ENCODE measurements around the gene KLK13. TPM values are rescaled to one million over a fixed set of nuclear protein-coding genes. Genes with fewer than 3 reads are reported as not detected.
A peak's percentile ranks its signal among the peaks of the same experiment; 100 is the strongest.

Gene KLK13
- total RNA-seq, 2 experiments from 2014 or later, result not detected

GRCh38 chr19:51024924-51025323 lies 40.0 kb downstream of the KLK13 start:
- Mint-ChIP-seq H3K9me3 (no peaks in the 10 kb centered on the region), H3K27ac (no peak overlapping the region), H3K27me3 (peaks cover 37% of the 10 kb centered on the region), H3K4me1 (ENCODE audit: low read depth) (peaks cover under 1% of the 10 kb centered on the region), H3K36me3 (ENCODE audit: low read depth) (no peaks in the 10 kb centered on the region), H3K4me3 (no peak overlapping the region)
- TF ChIP-seq, protein P1, sequence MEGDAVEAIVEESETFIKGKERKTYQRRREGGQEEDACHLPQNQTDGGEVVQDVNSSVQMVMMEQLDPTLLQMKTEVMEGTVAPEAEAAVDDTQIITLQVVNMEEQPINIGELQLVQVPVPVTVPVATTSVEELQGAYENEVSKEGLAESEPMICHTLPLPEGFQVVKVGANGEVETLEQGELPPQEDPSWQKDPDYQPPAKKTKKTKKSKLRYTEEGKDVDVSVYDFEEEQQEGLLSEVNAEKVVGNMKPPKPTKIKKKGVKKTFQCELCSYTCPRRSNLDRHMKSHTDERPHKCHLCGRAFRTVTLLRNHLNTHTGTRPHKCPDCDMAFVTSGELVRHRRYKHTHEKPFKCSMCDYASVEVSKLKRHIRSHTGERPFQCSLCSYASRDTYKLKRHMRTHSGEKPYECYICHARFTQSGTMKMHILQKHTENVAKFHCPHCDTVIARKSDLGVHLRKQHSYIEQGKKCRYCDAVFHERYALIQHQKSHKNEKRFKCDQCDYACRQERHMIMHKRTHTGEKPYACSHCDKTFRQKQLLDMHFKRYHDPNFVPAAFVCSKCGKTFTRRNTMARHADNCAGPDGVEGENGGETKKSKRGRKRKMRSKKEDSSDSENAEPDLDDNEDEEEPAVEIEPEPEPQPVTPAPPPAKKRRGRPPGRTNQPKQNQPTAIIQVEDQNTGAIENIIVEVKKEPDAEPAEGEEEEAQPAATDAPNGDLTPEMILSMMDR (IDR thresholded peaks at IDR 0.05), result no peak
- CTCF ChIA-PET, result no interaction called here
- POLR2A ChIA-PET, result no interaction called here
- ATAC-seq (no peak), DNase-seq (no peak)
- intact Hi-C loops (cut with micrococcal nuclease), result loop anchor here (5.0 kb wide), 1 partner anchor 67 kb away; no protein-coding TSS in a partner anchor

DNA sequence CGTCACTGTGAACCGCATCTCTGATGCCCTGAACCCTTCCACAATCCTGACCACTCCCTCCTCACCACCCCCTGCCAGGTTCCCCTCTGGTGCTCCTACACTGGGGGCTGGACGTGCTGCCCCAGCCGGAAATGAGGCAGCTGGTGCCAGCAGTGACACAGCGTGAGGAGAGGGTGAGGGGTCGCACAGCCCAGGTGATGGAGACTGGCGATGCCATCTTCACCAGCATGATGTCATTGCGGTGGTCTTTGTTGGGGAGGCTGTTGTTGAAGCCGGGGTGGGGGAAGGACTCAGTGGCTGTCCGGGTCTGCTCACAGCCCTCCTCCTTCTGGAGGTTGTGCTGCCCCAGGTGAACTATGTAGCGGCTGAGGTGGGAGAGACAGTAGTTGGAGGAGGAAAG lies 40.9 kb downstream of the KLK13 start:
- ATAC-seq, result no peak
- intact Hi-C loops (cut with micrococcal nuclease), result loop anchor here (5.0 kb wide), 1 partner anchor 68 kb away; no protein-coding TSS in a partner anchor

DNA sequence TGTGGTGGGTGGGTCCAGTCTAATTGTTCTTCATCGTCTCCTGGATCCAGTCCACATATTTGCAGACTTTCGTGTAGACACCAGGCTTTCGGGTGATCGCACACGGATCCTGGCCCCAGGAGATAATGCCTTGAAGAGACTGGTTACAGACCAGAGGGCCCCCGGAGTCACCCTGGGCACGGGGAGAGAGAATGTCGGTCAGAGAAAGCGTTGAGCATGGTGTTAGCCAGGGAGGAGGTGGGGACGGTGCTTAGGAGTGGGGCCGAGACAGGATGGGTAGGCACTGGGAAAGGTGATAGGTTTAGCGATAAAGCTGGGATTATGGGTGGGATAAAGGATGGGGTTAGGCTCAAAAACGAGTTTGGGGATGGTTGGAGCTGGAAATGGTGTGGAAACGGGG lies 42.4 kb downstream of the KLK13 start:
- TF ChIP-seq, protein P1 (IDR thresholded peaks at IDR 0.05), result no peak
- POLR2A ChIA-PET, result no interaction called here
- Mint-ChIP-seq H3K27ac (no peak overlapping the region), H3K4me1 (ENCODE audit: low read depth) (peaks cover 8% of the 10 kb centered on the region), H3K27me3 (peaks cover 48% of the 10 kb centered on the region), H3K4me3 (no peak overlapping the region), H3K9me3 (no peaks in the 10 kb centered on the region), H3K36me3 (ENCODE audit: low read depth) (no peaks in the 10 kb centered on the region)
- no peak for ATAC-seq
- DNase-seq, result no peak
- intact Hi-C loops (cut with micrococcal nuclease), result loop anchor here (5.0 kb wide), 1 partner anchor 70 kb away; no protein-coding TSS in a partner anchor
- CTCF ChIA-PET, result no interaction called here

More for the DNA sequence above, 40.9 kb downstream of the KLK13 start:
- peaks cover 39% of the 10 kb centered on the region for H3K27me3 Mint-ChIP-seq
- H3K4me3 Mint-ChIP-seq, result no peak overlapping the region
- H3K27ac Mint-ChIP-seq, result no peak overlapping the region
- ChIA-PET POLR2A (no interaction called here), CTCF (no interaction called here)
- H3K36me3 Mint-ChIP-seq (ENCODE audit: low read depth), result no peaks in the 10 kb centered on the region
- peaks cover 4% of the 10 kb centered on the region for H3K4me1 Mint-ChIP-seq (ENCODE audit: low read depth)
- TF ChIP-seq, protein P1 (IDR thresholded peaks at IDR 0.05), result no peak
- no peaks in the 10 kb centered on the region for H3K9me3 Mint-ChIP-seq
- no peak for DNase-seq

DNA sequence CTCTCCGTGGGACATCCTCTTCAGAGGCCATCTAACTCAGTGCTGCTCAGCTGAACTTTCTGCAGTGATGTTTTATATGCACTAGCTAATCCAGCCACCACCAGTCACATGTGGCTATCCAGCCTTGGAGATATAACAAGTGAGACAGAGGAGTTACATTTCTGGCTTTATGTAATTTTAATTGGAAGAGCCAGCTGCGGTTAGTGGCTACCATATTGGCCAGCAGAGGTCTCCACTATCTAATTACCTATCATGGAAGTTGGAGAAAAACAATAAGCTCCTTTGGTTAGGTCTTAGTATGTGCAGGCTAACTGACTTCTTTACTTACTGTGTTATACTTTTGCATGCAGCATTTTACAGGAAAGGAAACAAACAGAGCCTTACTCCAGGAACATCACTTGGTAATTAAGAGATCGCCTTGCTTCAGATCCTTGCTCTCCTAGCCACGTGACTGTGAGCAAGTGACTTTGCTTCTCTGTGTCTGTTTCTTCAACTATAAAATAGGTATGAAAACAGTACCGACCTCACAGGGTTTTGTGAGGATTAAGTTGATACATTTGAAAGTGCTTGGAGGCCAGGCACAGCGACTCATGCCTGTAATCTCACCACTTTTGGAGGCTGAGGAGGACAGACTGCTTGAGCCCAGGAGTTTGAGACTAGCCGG lies 43.8 kb downstream of the KLK13 start:
- no peak for ATAC-seq
- no peak overlapping the region for H3K27ac Mint-ChIP-seq
- H3K9me3 Mint-ChIP-seq, result no peaks in the 10 kb centered on the region
- no peaks in the 10 kb centered on the region for H3K36me3 Mint-ChIP-seq (ENCODE audit: low read depth)
- no peak overlapping the region for H3K4me3 Mint-ChIP-seq
- ChIA-PET POLR2A (no interaction called here), CTCF (interaction anchor here (0.6 to 2.2 kb wide), 9 partner anchors 27 to 155 kb away, joined by 3 to 12 read pairs (median 3); partner anchors contain the start of gene SIGLEC9)
- intact Hi-C loops (cut with micrococcal nuclease), result loop anchor here (5.0 kb wide), 1 partner anchor 71 kb away; no protein-coding TSS in a partner anchor
- peaks cover 53% of the 10 kb centered on the region for H3K27me3 Mint-ChIP-seq
- TF ChIP-seq, protein P1 (IDR thresholded peaks at IDR 0.05), result peak; percentile 55
- H3K4me1 Mint-ChIP-seq (ENCODE audit: low read depth), result peaks cover 14% of the 10 kb centered on the region
- peak; percentile 38 for DNase-seq

DNA sequence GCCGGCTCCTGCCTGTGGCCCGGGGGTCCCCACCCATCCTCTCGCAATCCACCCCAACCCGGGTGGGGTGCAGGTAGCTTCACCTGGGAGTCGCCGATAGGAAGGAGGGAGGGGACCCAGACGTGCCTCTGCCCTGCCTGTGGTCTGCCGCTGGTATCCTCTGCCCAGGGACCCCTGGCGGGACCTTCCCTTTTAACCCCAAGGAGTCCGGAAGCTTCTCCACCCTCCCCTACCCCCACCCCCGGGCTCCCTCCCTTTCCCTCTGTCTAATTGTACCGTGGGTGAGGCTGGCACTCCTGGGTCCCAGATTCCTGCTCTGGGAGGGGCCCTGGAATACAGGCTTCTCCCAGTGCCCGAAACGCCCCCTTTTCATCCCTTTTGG lies 45.4 kb downstream of the KLK13 start, which contains the start of gene KLK10:
Gene KLK10, minus strand, starts transcription at position 166 of the 382 bp plus-strand sequence. CDS start 579 bp downstream, outside the sequence.
- intact Hi-C loops (cut with micrococcal nuclease), result no loop called here
- Mint-ChIP-seq H3K36me3 (ENCODE audit: low read depth) (no peaks in the 10 kb centered on the region), H3K9me3 (no peaks in the 10 kb centered on the region), H3K4me1 (ENCODE audit: low read depth) (peaks cover 14% of the 10 kb centered on the region), H3K4me3 (peak within 1 kb of the TSS; percentile 34), H3K27ac (no peak within 1 kb of the TSS), H3K27me3 (peaks cover 60% of the 10 kb centered on the region)
- DNase-seq (no peak), ATAC-seq (no peak)
- TF ChIP-seq, protein P1 (IDR thresholded peaks at IDR 0.05), result no peak
- ChIA-PET POLR2A (no interaction called here), CTCF (interaction anchor here (1.1 to 2.2 kb wide), 2 partner anchors 77 to 139 kb away, joined by 3 to 12 read pairs; no protein-coding TSS in a partner anchor)
